K562 (cell line): ENCODE measurements around the gene AMH. TPM values are rescaled to one million over a fixed set of nuclear protein-coding genes. Genes with fewer than 3 reads are reported as not detected.

ENCODE experiments used
- ATAC-seq: fragments of 200-7000 bp; cut with Tn5 transposase; 3 replicates; pipeline ENCODE4 v1.9.1; 2020; ENCODE audit warnings: moderate library complexity
- BruUV-seq: library from RNA; stranded (reverse); fragments of 400-500 nt; replicated peaks from 2 replicates; lab custom pipeline; 2021; lab: Mats Ljungman, UMichigan
- CTCF ChIA-PET: fragments of 300-600 bp; formaldehyde crosslinking; extraction: SDS; loops from one replicate; lab custom pipeline; 2021; ENCODE audit warnings: low intra/inter-chr PET ratio; lab: Yijun Ruan, JAX
- POLR2A ChIA-PET: fragments of 300-600, 350-650 bp; sonication (Branson Sonifier 250); formaldehyde crosslinking; extraction: SDS; loops from one replicate; lab custom pipeline; 2021; ENCODE audit warnings: antibody characterized with exemption, inconsistent platforms; lab: Yijun Ruan, JAX
- DNase-seq, 4 experiments: peaks; one replicate each; pipeline versions ENCODE4 v3.0.0 to v3.0.0-alpha.2; 2011 to 2018; ENCODE audit warnings: low spot score in 3 of 4, mixed read lengths in 3 of 4; ENCODE audit errors: extremely low read depth in 1 of 4
- FAIRE-seq: peaks from 2 replicates; lab custom pipeline; 2011; peaks lifted over from hg19 to GRCh38; lab: Jason Lieb, UNC
- H2AFZ ChIP-seq: 2 replicates; pipeline ENCODE4 v1.6.0; 2011; ENCODE audit warnings: low read depth, low read length, control low read depth, inconsistent platforms
- H3K27ac ChIP-seq: fragments of 200-600 bp; 3 replicates; pipeline ENCODE4 v1.8.0; 2011; ENCODE audit warnings: low read depth, mild to moderate bottlenecking, control low read depth, inconsistent platforms, low read length, moderate library complexity, mixed read lengths; ENCODE audit errors: extremely low read depth
- H3K27me3 ChIP-seq, 2 experiments: fragments of 300-600 bp in 1 of 2; 2 replicates in 1 of 2; 3 replicates in 1 of 2; pipeline versions ENCODE4 v1.6.0 to v1.8.0; 2011; ENCODE audit warnings: inconsistent platforms in 2 of 2, low read length in 2 of 2, mild to moderate bottlenecking in 1 of 2, mixed read lengths in 1 of 2, moderate library complexity in 1 of 2; ENCODE audit not compliant: control insufficient read depth in 2 of 2, insufficient read depth in 2 of 2
- H3K36me3 ChIP-seq: fragments of 300-600 bp; 3 replicates; pipeline ENCODE4 v1.8.0; 2011; ENCODE audit warnings: mild to moderate bottlenecking, low read length, inconsistent platforms; ENCODE audit not compliant: control insufficient read depth, insufficient read depth
- H3K4me1 ChIP-seq, 2 experiments: fragments of 200-600 bp in 1 of 2; replicated peaks in 1 of 2; 2 replicates in 1 of 2; 3 replicates in 1 of 2; pipeline versions ENCODE4 v1.5.1 to v1.8.0; 2011; ENCODE audit warnings: inconsistent platforms in 2 of 2, low read length in 2 of 2, mild to moderate bottlenecking in 1 of 2, mixed read lengths in 1 of 2, moderate library complexity in 1 of 2; ENCODE audit not compliant: control insufficient read depth in 2 of 2, insufficient read depth in 2 of 2
- H3K4me2 ChIP-seq: 2 replicates; pipeline ENCODE4 v1.6.1; 2011; ENCODE audit warnings: low read length, control low read depth, inconsistent platforms, mixed read lengths; ENCODE audit not compliant: insufficient read depth
- H3K4me3 ChIP-seq: fragments of 200-600 bp; sonication (generic), shearing (Covaris generic); 2 replicates; pipeline ENCODE4 v1.5.1; 2016; ENCODE audit warnings: control low read depth, inconsistent platforms
- H3K79me2 ChIP-seq: fragments of 200-600 bp; 3 replicates; pipeline ENCODE4 v1.8.0; 2011; ENCODE audit warnings: low read length, inconsistent platforms; ENCODE audit not compliant: control insufficient read depth, insufficient read depth
- H3K9ac ChIP-seq, 2 experiments: 2 replicates each; pipeline versions ENCODE4 v1.6.0 to v1.6.1; 2011; ENCODE audit warnings: low read depth in 2 of 2, low read length in 2 of 2, control low read depth in 1 of 2, inconsistent platforms in 1 of 2, mild to moderate bottlenecking in 1 of 2, mixed read lengths in 1 of 2; ENCODE audit not compliant: insufficient read depth in 1 of 2
- H3K9me1 ChIP-seq: one replicate; pipeline ENCODE4 v1.6.0; 2011; ENCODE audit warnings: inconsistent platforms, mild to moderate bottlenecking, low read length, moderate library complexity; ENCODE audit not compliant: control insufficient read depth, insufficient read depth
- H3K9me3 ChIP-seq: replicated peaks from 2 replicates; pipeline ENCODE4 v1.5.1; 2011; ENCODE audit warnings: low read depth, low read length, inconsistent platforms; ENCODE audit not compliant: control insufficient read depth, insufficient read depth
- H4K20me1 ChIP-seq: replicated peaks from 2 replicates; pipeline ENCODE4 v1.6.1; 2011; ENCODE audit warnings: low read length, inconsistent platforms, mixed read lengths; ENCODE audit not compliant: control insufficient read depth, insufficient read depth
- ATF1 ChIP-seq, 2 experiments: fragments of 450-650 bp in 1 of 2; IDR thresholded peaks; 2 replicates each; pipeline ENCODE4 v1.6.1; 2016; ENCODE audit warnings: missing compliant biosample characterization in 1 of 2, missing genetic modification characterization in 1 of 2
- BDP1 ChIP-seq: IDR thresholded peaks from 3 replicates; pipeline ENCODE4 v1.6.1; 2011; ENCODE audit not compliant: insufficient read length, insufficient read depth
- CEBPZ ChIP-seq: fragments of 150-350 bp; IDR thresholded peaks from 2 replicates; pipeline ENCODE4 v1.6.1; 2014; ENCODE audit warnings: low read depth, mild to moderate bottlenecking, low read length, borderline replicate concordance
- CREB5 ChIP-seq: fragments of 250-450 bp; sonication (Bioruptor Pico); IDR thresholded peaks from 2 replicates; pipeline ENCODE4 v1.5.0; 2020; ENCODE audit warnings: mild to moderate bottlenecking
- FOXK1 ChIP-seq: sonication (generic); formaldehyde crosslinking; IDR thresholded peaks from 2 replicates; pipeline ENCODE4 v1.8.0; 2022; ENCODE audit warnings: missing genetic modification reagents, mild to moderate bottlenecking, borderline replicate concordance
- FOXO4 ChIP-seq: fragments of 450-650 bp; formaldehyde crosslinking; IDR thresholded peaks from 2 replicates; pipeline ENCODE4 v1.4.0; 2020; ENCODE audit warnings: mild to moderate bottlenecking, moderate library complexity
- GTF2F1 ChIP-seq: IDR thresholded peaks from 2 replicates; pipeline ENCODE4 v1.6.1; 2011; ENCODE audit warnings: low read depth, low read length, improper control_type of control experiment
- POLR2G ChIP-seq: fragments of 200-400 bp; formaldehyde crosslinking; IDR thresholded peaks from 2 replicates; pipeline ENCODE4 v1.6.1; 2017; ENCODE audit warnings: low read depth, mild to moderate bottlenecking, antibody characterized with exemption, low read length, moderate library complexity
- STAG1 ChIP-seq: sonication (generic); formaldehyde crosslinking; IDR thresholded peaks from 2 replicates; pipeline ENCODE4 v1.5.0; 2020; ENCODE audit warnings: missing genetic modification reagents, borderline replicate concordance
- TGIF2 ChIP-seq: sonication (generic); formaldehyde crosslinking; IDR thresholded peaks from 2 replicates; pipeline ENCODE4 v1.8.1; 2022; ENCODE audit warnings: mild to moderate bottlenecking, missing genetic modification reagents, moderate library complexity
- THRB ChIP-seq: fragments of 450-650 bp; formaldehyde crosslinking; conservative IDR thresholded peaks from 2 replicates; pipeline ENCODE4 v1.4.0; 2022; ENCODE audit warnings: mild to moderate bottlenecking, missing genetic modification characterization
- ZNF431 ChIP-seq: sonication (generic); formaldehyde crosslinking; IDR thresholded peaks from 2 replicates; pipeline ENCODE4 v1.8.0; 2022; ENCODE audit warnings: mild to moderate bottlenecking, missing genetic modification reagents
- WGBS: fragments of 100-300 bp; shearing (Covaris generic); methylation state at CpG from one replicate; pipeline ENCODE4 v1.1.6; 2016; ENCODE audit warnings: low coverage, mixed read lengths; ENCODE audit not compliant: insufficient coverage; ENCODE audit errors: missing lambda C conversion rate; 5-methylcytosine and 5-hydroxymethylcytosine counted together
- in situ Hi-C: fragments of 300-500 bp; cut with MboI; formaldehyde crosslinking; loops from 4 replicates; pipeline ENCODE4 v1.15.0; 2018; ENCODE audit warnings: inconsistent platforms, mixed read lengths
- intact Hi-C: fragments of 100-400 bp; cut with micrococcal nuclease; formaldehyde crosslinking; loops from 2 replicates; pipeline ENCODE4 v1.14.2; 2022
- polyA plus RNA-seq, 8 experiments: library from polyadenylated mRNA; depleted of rRNA in 4 of 8; stranded (reverse) in 5 of 8; unstranded in 3 of 8; fragments of >200 nt; fragmentation: Nextera tagmentation in 2 of 8; fragmentation: Illumina TruSeq in 1 of 8; extraction: Ambion mirVana in 2 of 8; extraction: Trizol in 1 of 8; gene quantifications; 2 replicates each; pipeline versions ENCODE4 v1.2.1 to v1.2.3, GENCODE V29; 2011 to 2014; ENCODE audit warnings: inconsistent platforms in 1 of 8, missing spikeins in 1 of 8
- total RNA-seq, 7 experiments: library from RNA; depleted of rRNA in 6 of 7; stranded (reverse); fragments of >200 nt in 6 of 7; fragmentation: Illumina TruSeq in 2 of 7; extraction: Trizol in 2 of 7; gene quantifications; 2 replicates each; pipeline versions ENCODE4 v1.2.1 to v1.2.3, GENCODE V29; 2011 to 2021; ENCODE audit warnings: low replicate concordance in 1 of 7

Gene AMH
- total and polyA plus RNA-seq, 9 of the 15 experiments (the other 6 are each of a cell fraction or from before 2014, with no cell fraction given), result 0.29 to 27.4 (median 2.6) TPM; not detected in 2

- no peaks in the 10 kb centered on the region for H3K9me3 ChIP-seq
- no peaks in the 10 kb centered on the region for H3K79me2 ChIP-seq
- H3K36me3 ChIP-seq, result no peaks in the 10 kb centered on the region
- no peaks in the 10 kb centered on the region for H4K20me1 ChIP-seq
- POLR2A ChIA-PET, result interaction anchor here (0.6 to 2.6 kb wide), 10 partner anchors 9 to 326 kb away, joined by 3 to 18 read pairs (median 4); partner anchors contain the start of gene LSM7
- BruUV-seq, result no TSS peak
- CTCF ChIA-PET, result no interaction called here
- H3K4me3 ChIP-seq, result peak overlapping the region; percentile 43; the same call in 1 of the 2 replicates
- peak overlapping the region; percentile 87 for H2AFZ ChIP-seq
- H3K27me3 ChIP-seq, result no peaks in the 10 kb centered on the region
- intact Hi-C loops, result no loop called here
- in situ Hi-C loops, result no loop called here
- H3K9me1 ChIP-seq, result peaks cover 2% of the 10 kb centered on the region
- FAIRE-seq (no peak), ATAC-seq (no peak; the same call in 1 of the 3 replicates), DNase-seq (no peak)
- H3K9ac ChIP-seq, result peak overlapping the region; percentile 18 to 90; a peak in 3 of 4 replicates
- 62% methylated on average over 16 of the region's 28 CpGs for WGBS
- peaks cover 10 to 43% of the 10 kb centered on the region in 2 experiments for H3K4me1 ChIP-seq
- peak overlapping the region; percentile 76; the same call in 1 of the 3 replicates for H3K27ac ChIP-seq
- peak overlapping the region; percentile 26; the same call in 1 of the 2 replicates for H3K4me2 ChIP-seq
- TF ChIP-seq CREB5 (CRISPR knock-in tag) (no peak), ZNF431 (no peak), STAG1 (CRISPR knock-in tag) (no peak), POLR2G (peak; percentile 32), FOXK1 (CRISPR knock-in tag) (no peak), THRB (CRISPR knock-in tag) (no peak), CEBPZ (no peak), GTF2F1 (no peak), TGIF2 (CRISPR knock-in tag) (no peak), BDP1 (no peak), FOXO4 (no peak), ATF1 (CRISPR knock-in tag; IDR thresholded peaks at IDR 0.05) (no peak), ATF1 (tag; IDR thresholded peaks at IDR 0.05) (no peak)
Measured at GRCh38 chr19:2288818-2289713, 39.9 kb downstream of the AMH start.
